Esophagus squamous epithelium (tissue), 4 donors: ENCODE data around the gene ARID2.

Source experiments
- POLR2A ChIP-seq, 4 donors: fragments of 450-650 bp; IDR thresholded peaks; one replicate each; pipeline ENCODE4 v1.6.1; 2017; ENCODE audit warnings: antibody characterized with exemption in 4 of 4, mild to moderate bottlenecking in 4 of 4, moderate library complexity in 3 of 4
- TF ChIP-seq, protein P1 (sequence below), 6 experiments: fragments of 450-650 bp in 4 of 6; fragments of 200-600 bp in 2 of 6; sonication (generic) in 2 of 6; IDR thresholded peaks; one replicate each; pipeline ENCODE4 v1.5.1; 2016 to 2019; ENCODE audit warnings: antibody characterized with exemption in 6 of 6, mild to moderate bottlenecking in 4 of 6, moderate library complexity in 4 of 6

DNA sequence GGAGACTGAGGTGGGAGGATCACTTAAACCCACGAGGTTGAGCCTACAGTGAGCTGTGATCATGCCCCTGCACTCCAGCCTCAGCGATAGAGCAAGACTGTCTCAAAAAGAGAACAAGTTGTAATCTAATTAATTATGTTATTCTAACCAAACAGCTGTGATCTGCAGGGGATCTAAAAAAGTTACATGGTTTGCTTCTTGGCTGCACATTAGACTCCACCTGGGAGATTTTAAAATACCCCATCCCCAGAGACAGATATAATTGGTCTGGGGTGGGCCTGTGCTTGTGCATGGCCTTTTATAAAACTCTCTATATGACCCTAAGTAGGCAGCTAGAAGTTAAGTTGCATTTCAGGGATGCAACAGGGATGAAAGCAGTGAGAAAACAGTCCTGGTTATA lies 184.1 kb downstream of the ARID2 start:
- TF ChIP-seq, protein P1, sequence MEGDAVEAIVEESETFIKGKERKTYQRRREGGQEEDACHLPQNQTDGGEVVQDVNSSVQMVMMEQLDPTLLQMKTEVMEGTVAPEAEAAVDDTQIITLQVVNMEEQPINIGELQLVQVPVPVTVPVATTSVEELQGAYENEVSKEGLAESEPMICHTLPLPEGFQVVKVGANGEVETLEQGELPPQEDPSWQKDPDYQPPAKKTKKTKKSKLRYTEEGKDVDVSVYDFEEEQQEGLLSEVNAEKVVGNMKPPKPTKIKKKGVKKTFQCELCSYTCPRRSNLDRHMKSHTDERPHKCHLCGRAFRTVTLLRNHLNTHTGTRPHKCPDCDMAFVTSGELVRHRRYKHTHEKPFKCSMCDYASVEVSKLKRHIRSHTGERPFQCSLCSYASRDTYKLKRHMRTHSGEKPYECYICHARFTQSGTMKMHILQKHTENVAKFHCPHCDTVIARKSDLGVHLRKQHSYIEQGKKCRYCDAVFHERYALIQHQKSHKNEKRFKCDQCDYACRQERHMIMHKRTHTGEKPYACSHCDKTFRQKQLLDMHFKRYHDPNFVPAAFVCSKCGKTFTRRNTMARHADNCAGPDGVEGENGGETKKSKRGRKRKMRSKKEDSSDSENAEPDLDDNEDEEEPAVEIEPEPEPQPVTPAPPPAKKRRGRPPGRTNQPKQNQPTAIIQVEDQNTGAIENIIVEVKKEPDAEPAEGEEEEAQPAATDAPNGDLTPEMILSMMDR (IDR thresholded peaks at IDR 0.05): no peak
- no peak for TF ChIP-seq POLR2A (IDR thresholded peaks at IDR 0.05)
